Measurements from ENCODE around the gene SCPEP1.
"Not testable (repeated sequence)": the region's sequence is repeated elsewhere in the genome, so short reads cannot be mapped to it uniquely, and the experiment has no call there.

SCPEP1 gene

DNA sequence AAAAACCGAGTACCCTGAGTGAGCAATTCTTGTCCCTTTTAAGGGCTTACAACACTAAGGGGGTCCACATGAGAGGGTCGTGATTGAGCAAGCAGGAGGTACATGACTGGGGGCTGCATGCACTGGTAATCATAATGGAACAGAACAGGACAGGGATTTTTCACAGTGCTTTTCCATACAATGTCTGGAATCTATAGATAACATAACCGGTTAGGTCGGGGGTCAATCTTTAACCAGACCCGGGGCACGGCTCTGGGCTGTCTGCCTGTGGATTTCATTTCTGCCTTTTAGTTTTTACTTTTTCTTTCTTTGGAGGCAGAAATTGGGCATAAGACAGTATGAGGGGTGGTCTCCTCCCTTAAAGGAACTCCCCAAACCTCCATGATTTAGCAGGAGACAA, 12.2 kb upstream of the SCPEP1 start:
- DNase-seq, result not testable (repeated sequence)

DNA sequence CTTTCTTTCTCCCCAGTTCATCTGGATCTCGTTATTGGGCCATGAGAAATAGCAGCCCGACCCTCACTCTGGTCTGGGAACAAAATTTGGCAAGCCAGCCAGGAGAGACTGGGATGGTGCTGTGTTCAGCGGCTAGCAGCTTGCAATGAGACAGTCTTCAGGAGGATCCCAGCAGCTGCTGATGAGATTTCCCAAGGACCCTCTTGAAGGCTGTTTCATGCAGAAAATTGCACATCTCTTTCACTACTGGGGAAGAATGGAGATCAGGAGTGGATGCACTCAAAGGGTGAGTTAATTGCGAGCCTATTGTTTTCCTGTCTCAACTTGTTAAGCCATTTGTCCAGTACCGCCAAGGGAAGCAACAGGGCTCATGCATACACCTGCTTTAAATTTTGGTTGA, 11.6 kb upstream of the SCPEP1 start:
- DNase-seq, result no peak

DNA sequence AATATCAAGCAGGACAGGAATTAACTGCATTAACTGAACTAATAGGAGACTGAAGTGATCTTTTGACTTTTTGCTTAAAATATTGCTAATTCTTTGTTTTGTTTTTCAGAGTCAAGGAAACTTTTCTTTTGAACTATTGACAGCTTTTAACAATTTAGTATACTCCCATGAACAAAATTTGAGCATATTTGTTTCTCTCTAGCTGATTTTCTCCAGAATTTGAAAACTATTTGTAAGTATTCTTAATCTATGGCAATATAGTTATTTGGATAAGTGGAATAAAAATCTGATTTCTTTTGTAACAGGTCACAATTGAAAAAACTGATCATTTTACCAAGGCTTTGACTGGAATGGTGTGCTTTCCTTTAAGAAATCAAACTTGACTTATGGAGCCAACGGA, 7.0 kb upstream of the SCPEP1 start:
- DNase-seq, result no peak

DNA sequence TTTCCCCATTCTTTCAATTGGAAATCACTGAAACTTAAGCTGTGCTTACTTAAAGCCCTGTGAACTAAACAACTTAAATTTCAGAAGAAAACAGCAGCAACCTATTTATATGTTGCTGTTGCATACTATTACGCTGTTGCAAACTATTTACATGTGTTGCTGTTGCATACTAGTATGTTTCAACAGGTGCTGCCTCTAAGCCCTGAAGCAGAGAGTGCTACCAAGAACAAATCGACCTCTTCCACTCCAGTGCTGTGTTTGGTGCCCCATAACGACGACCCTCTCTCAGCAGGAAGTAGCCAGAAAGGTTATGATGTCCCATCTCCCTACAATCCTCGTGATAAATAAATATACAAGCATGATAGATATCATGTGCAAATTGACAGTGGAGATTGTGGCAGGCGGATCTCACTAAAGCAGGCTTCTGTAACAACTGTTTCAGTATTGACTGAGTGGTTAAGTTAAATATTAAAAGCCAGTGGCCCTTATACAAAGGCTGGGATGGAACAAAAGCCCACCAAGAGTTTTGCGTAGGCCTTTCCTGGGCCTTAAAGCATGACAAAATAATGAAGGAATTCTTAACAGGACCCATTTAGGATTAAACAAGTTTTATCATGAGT, 5.7 kb upstream of the SCPEP1 start:
- DNase-seq, result no peak

DNA sequence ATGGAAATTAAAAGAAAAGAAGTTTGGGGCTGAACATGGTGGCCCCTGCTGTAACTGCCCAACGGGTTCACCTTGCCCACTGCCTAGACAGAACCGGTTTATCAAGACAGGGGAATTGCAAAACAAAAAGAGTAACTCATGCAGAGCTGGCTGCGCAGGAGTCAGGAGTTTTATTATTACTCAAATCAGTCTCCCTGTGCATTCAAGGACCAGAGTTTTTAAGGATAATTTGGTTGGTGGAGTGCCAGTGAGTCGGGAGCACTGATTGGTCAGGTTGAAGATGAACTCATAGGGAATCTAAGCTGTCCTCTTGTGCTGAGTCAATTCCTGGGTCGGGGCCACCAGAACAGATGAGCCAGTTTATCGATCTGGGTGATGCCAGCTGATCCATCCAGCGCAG, 4.4 kb upstream of the SCPEP1 start:
- no peak for DNase-seq

DNA sequence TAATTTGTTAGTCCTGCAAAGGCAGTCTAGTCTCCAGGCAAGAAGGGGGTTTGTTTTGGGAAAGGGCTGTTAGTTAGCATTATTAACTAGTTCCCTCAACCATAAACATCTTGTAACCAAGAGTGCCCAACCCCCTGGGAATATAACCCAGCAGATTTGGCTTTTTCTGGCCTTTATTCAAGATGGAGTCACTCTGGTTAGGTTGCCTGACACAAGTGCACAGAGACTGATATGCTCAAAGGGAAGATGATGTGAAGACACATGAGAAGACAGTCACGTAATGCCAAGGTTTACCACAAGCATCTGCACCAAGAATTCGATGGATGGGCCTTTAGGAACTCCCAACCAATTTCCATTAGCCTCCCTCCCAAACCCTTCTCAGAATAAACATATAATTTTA, 3.9 kb upstream of the SCPEP1 start:
- no peak for DNase-seq

DNA sequence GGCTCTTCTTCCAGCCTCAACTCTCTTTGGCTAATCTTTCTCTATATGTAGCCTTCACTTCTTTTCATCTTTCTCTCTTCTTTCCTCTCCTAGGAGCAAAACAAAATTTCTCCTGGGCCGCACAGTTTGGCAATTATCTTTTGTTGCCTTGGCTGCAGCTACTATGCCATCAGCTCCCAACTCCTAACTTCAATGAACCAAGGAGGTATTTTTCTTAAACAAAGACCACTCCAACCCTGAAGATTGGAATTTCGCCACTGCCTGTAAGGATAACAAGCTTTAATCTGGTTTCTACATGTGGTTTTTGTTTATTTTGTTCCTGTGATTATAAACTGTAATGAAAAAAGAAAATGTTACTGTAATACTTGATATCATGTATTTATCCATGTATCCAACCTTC, 2.3 kb upstream of the SCPEP1 start:
- DNase-seq, result no peak

DNA sequence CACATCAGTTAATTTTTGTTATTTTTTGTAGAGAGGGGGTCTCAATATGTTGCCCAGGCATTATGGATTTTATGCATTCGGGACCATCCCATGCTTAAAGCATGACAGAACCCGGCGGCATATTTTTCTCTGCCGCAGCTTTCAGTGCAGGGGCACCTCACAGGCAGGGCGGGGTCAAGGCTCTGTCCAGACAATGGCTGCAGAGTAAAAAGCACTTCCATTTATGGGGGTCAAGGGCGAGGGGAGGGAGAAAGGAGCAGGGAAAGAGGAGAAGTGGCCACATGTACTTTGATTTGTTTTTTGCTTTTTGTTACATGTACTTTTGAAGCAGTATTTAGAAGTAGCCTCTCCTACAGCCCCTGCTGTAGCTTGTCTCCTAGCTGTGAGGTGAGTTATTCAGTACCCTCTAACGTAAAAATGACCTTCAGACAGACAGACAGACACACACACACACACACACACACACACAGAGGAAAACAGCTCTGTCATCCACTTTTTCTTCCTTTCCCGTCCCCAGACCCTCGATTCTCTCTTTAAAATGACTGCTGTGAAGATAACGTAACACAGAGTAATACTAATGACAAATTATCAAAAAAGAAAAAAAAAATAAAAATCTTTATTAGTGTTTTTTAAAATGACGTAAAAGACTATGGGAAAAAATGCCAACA, 856 bp upstream of the SCPEP1 start:
- no peak for DNase-seq

DNA sequence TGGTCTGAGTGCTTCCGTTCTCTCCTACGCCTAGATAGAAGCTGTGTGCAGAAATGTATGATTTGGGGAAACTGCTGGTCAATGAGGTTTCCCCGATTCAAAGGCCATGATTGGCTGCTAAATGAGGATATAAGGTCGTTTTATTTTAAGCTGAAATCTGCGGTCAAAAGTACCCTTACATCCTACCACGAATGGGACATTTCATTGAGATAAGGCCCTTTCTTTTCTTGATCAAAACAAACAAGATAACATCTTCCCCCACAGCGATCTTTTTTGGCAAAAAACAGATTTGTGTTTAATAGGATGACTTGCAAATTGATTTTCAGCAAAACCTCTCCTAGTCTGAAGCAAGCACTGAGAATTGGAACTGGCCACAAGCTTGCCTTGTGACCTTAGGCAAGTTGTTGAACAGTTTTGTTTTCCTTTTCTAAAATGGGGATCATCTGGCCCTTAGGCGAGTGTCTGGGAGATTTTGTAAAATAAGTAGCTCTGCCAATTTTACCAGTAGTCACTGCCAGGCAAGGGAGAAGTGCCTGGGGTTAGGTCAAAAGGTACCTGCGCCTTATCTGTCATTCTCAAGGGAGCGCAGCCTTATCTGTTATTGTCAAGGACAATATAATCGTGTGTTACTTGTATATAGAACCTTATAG, 635 bp downstream of the SCPEP1 start:
- no peak for DNase-seq

DNA sequence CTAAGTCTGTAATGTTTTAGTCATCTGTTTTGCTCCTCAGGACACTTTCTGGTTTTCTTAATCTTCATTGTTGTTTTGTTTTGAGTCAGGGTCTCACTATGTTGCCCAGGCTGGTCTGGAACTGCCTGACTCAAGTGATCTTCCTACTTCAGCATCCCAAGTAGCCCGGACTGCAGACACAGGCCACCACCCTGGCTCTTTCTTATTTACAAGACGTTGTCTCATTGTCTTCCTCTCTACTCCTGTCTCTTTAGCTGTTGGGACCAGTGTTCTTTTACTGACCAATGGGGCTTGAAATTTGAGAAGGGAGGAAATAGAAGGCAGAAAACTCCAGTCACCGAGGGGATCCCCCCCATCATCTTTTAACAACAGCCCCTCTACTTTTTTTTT, 1.2 kb downstream of the SCPEP1 start:
- no peak for DNase-seq

DNA sequence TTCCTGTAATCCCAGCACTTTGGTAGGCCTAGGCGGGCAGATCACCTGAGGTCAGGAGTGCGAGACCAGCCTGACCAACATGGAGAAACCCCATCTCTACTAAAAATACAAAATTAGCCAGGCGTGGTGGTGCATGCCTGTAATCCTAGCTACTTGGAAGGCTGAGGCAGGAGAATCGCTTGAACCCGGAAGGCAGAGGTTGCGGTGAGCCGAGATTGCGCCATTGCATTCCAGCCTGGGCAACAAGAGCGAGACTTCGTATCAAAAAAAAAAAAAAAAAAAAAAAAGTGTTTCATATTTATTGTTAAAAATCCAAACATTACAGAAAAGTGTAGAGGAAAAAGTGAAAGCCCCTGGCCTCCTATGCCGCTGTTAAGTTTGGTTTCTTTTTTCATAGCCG, 2.6 kb downstream of the SCPEP1 start:
- not testable (repeated sequence) for DNase-seq

DNA sequence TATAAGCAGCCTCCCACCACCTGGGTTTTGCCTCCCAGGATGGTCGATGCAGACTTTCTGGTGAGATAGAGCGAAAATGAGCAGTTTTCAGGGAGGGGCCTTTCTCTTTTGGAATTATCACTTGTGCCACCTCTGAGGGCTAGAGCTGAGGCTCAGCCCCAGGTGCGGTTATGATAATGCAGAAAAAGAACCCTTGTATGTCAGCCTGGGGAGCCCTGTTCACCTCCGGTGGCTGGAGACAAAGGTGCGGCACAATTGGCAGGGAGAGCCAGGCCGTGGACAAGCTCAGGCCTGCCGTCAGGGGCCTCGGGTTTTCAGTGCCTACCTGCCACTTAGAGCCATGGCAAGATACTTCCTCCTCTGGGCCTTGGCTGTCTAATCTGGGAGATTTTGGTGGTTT, 4.4 kb downstream of the SCPEP1 start:
- no peak for DNase-seq

DNA sequence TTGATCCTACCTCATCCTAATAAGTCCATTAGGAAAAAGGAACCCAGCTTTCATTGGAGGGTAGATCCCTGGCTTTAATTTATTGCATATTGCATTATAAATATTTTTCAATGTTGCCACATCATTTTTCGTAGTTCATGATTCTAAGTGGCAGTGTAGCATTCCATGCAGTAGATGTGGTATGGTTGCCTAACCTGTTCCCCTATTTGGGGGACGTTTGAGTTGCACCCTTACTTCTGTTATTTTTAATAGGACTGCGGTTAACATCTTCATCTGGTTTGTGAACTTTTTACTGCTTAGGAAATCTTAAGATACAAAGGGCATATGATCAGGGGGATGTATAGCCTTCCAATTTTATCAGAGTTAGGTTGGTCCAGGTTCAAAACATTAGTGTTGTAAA, 5.4 kb downstream of the SCPEP1 start:
- DNase-seq, result no peak

DNA sequence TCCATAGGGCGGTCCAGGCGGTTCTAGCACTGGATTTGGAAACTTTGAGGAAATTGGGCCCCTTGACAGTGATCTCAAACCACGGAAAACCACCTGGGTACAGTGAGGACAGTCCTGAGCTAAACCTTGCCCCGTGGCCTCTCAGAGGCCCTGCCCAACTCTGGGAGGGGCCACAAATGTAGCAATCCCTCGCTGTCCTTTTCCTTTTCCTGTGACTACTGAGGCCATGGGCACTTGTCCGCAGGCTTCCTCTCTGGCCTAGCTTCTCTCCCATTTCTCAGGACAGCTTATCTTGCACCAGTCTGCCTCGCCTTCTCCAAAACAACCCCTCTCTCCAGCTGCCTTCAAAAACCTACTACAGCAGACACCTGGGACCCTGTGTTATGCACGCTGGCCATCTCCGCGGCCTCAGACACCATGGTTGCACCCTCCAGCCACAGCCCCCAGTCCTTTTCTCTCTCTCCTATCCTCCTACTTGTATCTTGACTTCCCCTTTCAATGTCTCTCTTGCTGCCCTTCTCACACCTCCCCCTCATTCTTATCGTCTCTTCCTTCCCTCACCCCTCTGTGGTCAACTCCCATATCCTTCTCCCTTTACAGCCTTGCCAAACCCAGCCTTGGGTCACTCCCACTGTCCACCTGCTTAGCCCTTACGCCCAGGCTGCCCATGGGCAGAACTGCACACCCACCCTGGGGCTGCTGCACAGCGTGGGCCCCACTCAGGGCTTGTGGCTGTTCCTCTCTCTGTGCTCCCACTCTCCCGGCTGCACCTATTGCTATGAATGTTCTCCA, 7.6 kb downstream of the SCPEP1 start:
- peak; percentile 51 for DNase-seq

DNA sequence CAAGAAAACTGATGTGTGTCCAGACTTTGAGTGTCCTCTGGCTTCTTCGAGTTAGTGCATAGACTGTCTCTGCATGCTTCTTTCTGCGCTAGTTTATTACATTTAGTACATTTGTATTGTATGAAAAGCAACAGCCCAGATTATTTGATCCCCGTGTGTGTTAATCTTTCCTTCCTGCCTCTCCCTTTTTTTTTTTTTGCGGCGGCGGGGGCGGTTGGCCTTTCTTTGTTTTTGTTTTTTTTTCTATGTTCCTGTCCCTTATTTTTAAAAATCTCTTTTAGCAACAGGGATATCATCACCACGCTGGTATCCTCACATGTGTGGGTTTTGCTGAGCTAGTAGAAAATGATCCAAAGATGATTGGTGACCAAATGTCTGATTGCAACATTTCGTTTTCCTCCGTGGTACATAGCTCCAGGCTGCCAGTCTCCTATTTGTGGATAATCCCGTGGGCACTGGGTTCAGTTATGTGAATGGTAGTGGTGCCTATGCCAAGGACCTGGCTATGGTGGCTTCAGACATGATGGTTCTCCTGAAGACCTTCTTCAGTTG, 9.4 kb downstream of the SCPEP1 start:
- DNase-seq, result no peak

DNA sequence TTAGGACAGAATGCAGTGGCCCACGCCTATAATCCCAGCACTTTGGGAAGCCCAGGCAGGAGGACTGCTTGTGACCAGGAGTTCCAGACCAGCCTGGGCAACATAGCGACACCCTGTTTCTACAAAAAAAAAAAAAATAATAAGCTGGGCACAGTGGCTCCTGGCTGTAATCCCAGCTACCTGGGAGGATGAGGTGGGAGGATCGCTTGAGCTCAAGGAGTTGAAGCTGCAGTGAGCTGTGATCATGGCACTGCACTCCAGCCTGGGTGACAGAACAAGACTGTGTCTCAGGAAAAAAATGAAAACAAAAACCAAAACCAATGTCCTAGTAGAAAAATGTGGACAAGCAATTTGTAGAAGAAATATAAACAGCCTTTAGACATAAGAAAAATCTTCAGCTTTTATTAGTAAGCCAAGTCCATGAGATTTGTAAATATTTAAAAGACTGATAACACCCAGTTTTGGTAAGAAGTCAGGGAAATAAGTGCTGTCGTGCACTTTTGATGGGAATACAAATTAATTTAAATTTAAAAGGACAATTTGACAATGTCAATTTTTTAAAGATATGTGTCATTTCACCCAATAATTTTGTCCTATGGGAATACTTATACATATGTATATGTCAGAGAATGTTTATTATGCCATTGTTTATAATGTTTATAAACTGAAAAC, 11.1 kb downstream of the SCPEP1 start:
- no peak for DNase-seq

DNA sequence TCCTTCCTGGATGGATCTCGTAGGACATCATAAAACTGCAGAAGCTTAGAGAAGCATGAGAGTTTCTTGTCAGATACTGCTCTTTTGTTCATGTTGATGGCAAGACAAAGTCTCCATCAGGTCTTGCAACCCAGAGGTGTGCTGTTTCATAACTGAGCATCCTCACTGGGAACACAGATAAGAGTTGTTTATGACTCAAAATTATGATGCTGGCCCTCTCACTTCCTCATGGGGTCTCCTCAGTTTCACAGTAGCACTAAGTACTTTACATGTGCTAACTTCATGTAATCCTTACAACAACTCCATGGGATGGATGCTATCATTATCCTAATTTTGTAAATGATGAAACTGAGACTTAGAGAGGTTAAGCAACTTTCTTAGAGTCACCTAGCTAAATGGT, 14.4 kb downstream of the SCPEP1 start:
- no peak for DNase-seq

DNA sequence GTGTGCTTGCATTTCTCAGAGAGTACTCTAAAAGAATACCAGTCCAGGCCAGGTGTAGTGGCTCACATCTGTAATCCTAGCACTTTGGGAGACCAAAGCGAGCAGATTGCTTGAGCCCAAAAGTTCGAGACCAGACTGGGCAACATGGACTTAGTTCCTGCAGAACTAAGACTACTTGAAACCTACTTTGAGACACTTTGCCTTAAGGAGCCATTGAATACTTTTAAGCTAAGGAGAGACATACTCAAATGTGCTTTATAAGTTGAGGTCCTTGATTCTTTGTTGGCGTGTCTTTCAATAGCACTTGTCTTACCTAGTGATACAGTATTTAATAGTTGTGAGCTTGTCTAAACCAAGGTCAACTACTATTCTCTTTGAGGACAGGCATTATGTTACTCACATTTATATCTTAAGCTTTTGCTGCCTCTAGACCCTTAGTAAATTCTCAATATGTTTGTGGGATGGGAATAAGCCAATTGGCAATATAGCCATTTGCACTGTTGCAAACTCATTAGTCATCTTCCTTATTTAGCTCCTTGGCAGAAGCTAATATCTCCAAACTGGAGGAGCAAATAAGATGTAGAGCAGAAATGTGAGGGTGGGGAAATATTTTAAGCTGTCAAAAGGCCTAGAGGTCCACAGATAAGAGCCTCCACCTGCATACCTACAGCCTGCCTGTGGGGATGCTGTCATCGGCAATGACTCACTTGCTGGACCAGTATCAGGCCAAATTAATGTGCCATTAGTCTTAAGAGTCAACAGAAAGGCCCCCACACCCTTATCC, 16.3 kb downstream of the SCPEP1 start:
- DNase-seq, result no peak

DNA sequence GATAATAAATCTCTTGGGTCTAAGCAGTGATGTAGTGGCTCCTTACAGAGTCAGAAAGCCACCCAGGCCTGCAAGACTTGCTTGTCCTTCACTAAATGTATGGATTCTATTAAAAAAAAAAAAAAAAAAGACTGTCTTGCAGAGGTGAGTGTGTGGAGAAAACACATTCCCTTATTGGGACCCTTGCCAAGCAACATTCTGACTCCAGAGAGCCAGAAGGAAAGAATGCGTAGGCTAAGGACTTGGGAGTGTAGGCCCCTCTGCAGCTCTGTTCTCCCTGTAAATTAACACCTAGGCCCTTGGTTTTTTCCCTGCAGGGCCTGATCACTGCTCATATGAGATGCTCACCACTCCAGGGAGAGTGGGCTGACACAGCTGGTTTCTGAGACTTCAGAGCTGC, 17.8 kb downstream of the SCPEP1 start:
- no peak for DNase-seq

DNA sequence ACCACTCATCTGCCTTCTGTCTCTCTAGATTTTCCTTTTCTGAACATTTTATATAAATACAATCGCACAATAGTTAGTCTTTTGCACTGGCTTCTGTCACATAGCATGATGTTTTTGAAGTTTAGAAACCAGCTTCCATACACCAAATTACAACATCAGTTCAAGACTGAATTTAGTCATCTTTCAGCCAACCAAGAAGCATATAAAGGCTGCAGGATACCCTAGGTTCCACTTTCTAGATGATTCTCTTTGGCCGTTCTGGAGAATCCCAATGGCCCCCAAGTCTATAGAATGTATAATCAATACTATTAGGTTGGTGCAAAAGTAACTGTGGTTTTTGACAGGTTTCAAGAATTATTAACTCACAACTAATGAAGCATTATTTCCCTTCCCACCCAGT, 19.4 kb downstream of the SCPEP1 start:
- DNase-seq, result no peak

DNA sequence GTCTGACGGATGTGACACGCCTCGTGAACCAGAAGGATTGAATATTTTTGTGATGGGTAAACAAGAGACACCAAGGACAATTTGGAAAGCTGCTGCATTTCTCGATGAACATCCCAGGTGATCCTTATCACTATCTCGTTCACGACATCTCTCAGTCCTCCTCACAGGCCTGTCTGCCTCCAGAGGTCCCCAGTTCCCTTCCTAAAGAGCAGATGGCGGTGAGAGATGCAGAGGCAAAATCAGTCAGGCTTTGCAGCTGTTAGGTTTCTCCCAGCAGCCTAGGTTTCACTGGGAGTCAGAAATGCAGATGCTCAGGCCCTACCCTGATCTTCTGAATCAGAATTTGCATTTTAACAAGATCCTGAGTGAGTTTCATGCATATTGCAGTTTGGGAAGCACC, 23.6 kb downstream of the SCPEP1 start:
- no peak for DNase-seq

DNA sequence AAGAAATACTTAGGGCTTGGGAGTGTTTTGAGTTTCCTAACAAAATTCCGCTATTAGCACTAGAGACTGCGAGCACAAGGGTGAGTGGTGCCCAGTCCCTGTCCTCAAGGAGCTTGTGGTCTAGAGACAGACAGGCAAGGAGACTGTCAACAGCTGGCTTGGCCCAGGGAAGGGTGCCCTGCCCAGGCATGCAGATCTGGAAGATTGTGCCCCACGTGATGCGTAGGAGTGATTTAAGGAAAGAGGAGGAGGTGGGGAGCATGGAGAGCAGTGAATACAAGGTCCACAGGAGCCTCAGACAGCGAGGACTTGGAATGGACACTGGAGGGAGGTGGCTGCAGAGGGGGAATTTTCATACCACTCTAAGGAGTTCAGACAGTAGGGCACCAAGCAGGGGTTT, 25.0 kb downstream of the SCPEP1 start:
- DNase-seq, result no peak
